Breast epithelium (tissue), 4 donors: ENCODE results near the gene PALLD. TPM values are rescaled to one million over a fixed set of nuclear protein-coding genes. Genes with fewer than 3 reads are reported as not detected.

Source experiments
- DNase-seq, 2 donors: peaks; one replicate each; pipeline ENCODE4 v3.0.0-alpha.2; 2019; ENCODE audit warnings: low spot score in 2 of 2
- H3K27ac ChIP-seq, 2 donors: fragments of 200-600 bp; sonication (generic) in 1 of 2; one replicate each; pipeline ENCODE4 v1.5.1; 2016 to 2019; ENCODE audit warnings: mild to moderate bottlenecking in 1 of 2
- H3K27me3 ChIP-seq, 2 donors: fragments of 200-600 bp; sonication (generic) in 1 of 2; one replicate each; pipeline versions ENCODE4 v1.5.1 to v1.6.0; 2017 to 2019; ENCODE audit warnings: control low read depth in 1 of 2, mild to moderate bottlenecking in 1 of 2
- H3K36me3 ChIP-seq: fragments of 200-600 bp; one replicate; pipeline ENCODE4 v1.5.1; 2019
- H3K4me1 ChIP-seq, 2 donors: fragments of 200-600 bp; sonication (generic); one replicate each; pipeline ENCODE4 v1.5.1; 2016 to 2019; ENCODE audit warnings: control low read depth in 1 of 2
- H3K4me3 ChIP-seq, 3 donors: fragments of 200-600 bp; sonication (generic); 1 replicate in 2 of 3; 2 replicates in 1 of 3; pipeline ENCODE4 v1.5.1; 2016 to 2019; ENCODE audit warnings: mild to moderate bottlenecking in 3 of 3, moderate library complexity in 2 of 3
- H3K9me3 ChIP-seq, 2 donors: fragments of 200-600 bp; sonication (generic) in 1 of 2; one replicate each; pipeline ENCODE4 v1.5.1; 2016 to 2019; ENCODE audit warnings: control low read depth in 1 of 2
- CTCF ChIP-seq, 3 donors: fragments of 450-650 bp; IDR thresholded peaks; one replicate each; pipeline ENCODE4 v1.5.1; 2016 to 2017; ENCODE audit warnings: antibody characterized with exemption in 3 of 3, mild to moderate bottlenecking in 3 of 3, moderate library complexity in 3 of 3
- POLR2A ChIP-seq: fragments of 450-650 bp; IDR thresholded peaks from one replicate; pipeline ENCODE4 v1.6.1; 2016; ENCODE audit warnings: antibody characterized with exemption, mild to moderate bottlenecking, moderate library complexity
- POLR2AphosphoS5 ChIP-seq, 3 donors: sonication (generic); formaldehyde crosslinking; IDR thresholded peaks; one replicate each; pipeline ENCODE4 v1.6.1; 2017; ENCODE audit warnings: antibody characterized with exemption in 3 of 3
- intact Hi-C: fragments of 100-400 bp; cut with DNase I; formaldehyde crosslinking; loops from one replicate; pipeline ENCODE4 v1.15.1; 2023; ENCODE audit warnings: low total_unique reads
- total RNA-seq, 3 donors: library from RNA; depleted of rRNA; stranded (reverse); fragments of >200 nt; gene quantifications; one replicate each; pipeline ENCODE4 v1.1.0, GENCODE V29; 2016

Gene PALLD
- total RNA-seq, 3 donors from 2014 or later: 96.0 to 186 (median 174) TPM

GRCh38 chr4:168857009-168857408, 360.2 kb downstream of the PALLD start:
- Histone ChIP-seq H3K4me1 (peaks cover 0 to 9% of the 10 kb centered on the region in 2 donors), H3K27me3 (no peaks in the 10 kb centered on the region), H3K4me3 (no peak overlapping the region), H3K36me3 (no peaks in the 10 kb centered on the region), H3K27ac (peak overlapping the region in 1 of 2 donors; percentile 77), H3K9me3 (no peaks in the 10 kb centered on the region)
- intact Hi-C loops: no loop called here
- DNase-seq: no peak
- TF ChIP-seq CTCF (IDR thresholded peaks at IDR 0.05): no peak

GRCh38 chr4:168857546-168858314, 360.9 kb downstream of the PALLD start:
- intact Hi-C loops: no loop called here
- H3K4me1 ChIP-seq: peaks cover 0 to 9% of the 10 kb centered on the region in 2 donors
- TF ChIP-seq CTCF (IDR thresholded peaks at IDR 0.05): no peak
- TF ChIP-seq POLR2A: no peak
- TF ChIP-seq POLR2AphosphoS5 (IDR thresholded peaks at IDR 0.05): no peak
- no peaks in the 10 kb centered on the region for H3K36me3 ChIP-seq
- no peak for DNase-seq
- no peaks in the 10 kb centered on the region for H3K9me3 ChIP-seq
- no peak overlapping the region for H3K4me3 ChIP-seq
- H3K27me3 ChIP-seq: no peaks in the 10 kb centered on the region
- H3K27ac ChIP-seq: peak overlapping the region; percentile 2 to 77

- no peak for TF ChIP-seq POLR2A
- no peak overlapping the region for H3K4me3 ChIP-seq
- no peak for DNase-seq
- H3K27ac ChIP-seq: peak overlapping the region; percentile 21 to 41
- H3K27me3 ChIP-seq: no peaks in the 10 kb centered on the region
- H3K9me3 ChIP-seq: no peaks in the 10 kb centered on the region
- no peaks in the 10 kb centered on the region for H3K4me1 ChIP-seq
- intact Hi-C loops: no loop called here
- H3K36me3 ChIP-seq: no peaks in the 10 kb centered on the region
Observed at GRCh38 chr4:168859100-168859499, 362.2 kb downstream of the PALLD start.

GRCh38 chr4:168859888-168860694, 363.2 kb downstream of the PALLD start:
- Histone ChIP-seq H3K27ac (peak overlapping the region; percentile 50 to 74), H3K36me3 (no peaks in the 10 kb centered on the region), H3K4me1 (peaks cover 0 to 2% of the 10 kb centered on the region in 2 donors), H3K4me3 (no peak overlapping the region), H3K27me3 (no peaks in the 10 kb centered on the region), H3K9me3 (no peaks in the 10 kb centered on the region)
- TF ChIP-seq POLR2AphosphoS5 (IDR thresholded peaks at IDR 0.05) (no peak), CTCF (IDR thresholded peaks at IDR 0.05) (no peak), POLR2A (no peak)
- no peak for DNase-seq
- intact Hi-C loops: no loop called here

GRCh38 chr4:168860827-168861226, 364.0 kb downstream of the PALLD start:
- TF ChIP-seq POLR2AphosphoS5 (IDR thresholded peaks at IDR 0.05): no peak
- no peak for TF ChIP-seq CTCF (IDR thresholded peaks at IDR 0.05)
- no peak for TF ChIP-seq POLR2A
- intact Hi-C loops: no loop called here
- Histone ChIP-seq H3K27me3 (no peaks in the 10 kb centered on the region), H3K9me3 (no peaks in the 10 kb centered on the region), H3K27ac (peak overlapping the region; percentile 50 to 74), H3K4me3 (no peak overlapping the region), H3K36me3 (no peaks in the 10 kb centered on the region), H3K4me1 (peaks cover 0 to 4% of the 10 kb centered on the region in 2 donors)
- no peak for DNase-seq
